HG03342 (cell line): Measurements from ENCODE around the gene RBM39.
"Not testable (repeated sequence)": the region's sequence is repeated elsewhere in the genome, so short reads cannot be mapped to it uniquely, and the experiment has no call there.

ENCODE experiments used
- ATAC-seq: cut with Tn5 transposase; IDR thresholded peaks from one replicate; pipeline ENCODE4 v1.9.1; 2021; ENCODE audit warnings: mild to moderate bottlenecking, moderate library complexity; ENCODE audit not compliant: unreplicated experiment

RBM39 gene

GRCh38 chr20:35756404-35756803 is 14.3 kb upstream of the RBM39 start:
- no peak for ATAC-seq

GRCh38 chr20:35750611-35751010 is 8.6 kb upstream of the RBM39 start:
- no peak for ATAC-seq

GRCh38 chr20:35744492-35744841 is 2.4 kb upstream of the RBM39 start:
- not testable (repeated sequence) for ATAC-seq

- no peak for ATAC-seq
Observed at GRCh38 chr20:35743693-35744491, 1.8 kb upstream of the RBM39 start.

- ATAC-seq = no peak
Observed at GRCh38 chr20:35742741-35743523, 872 bp upstream of the RBM39 start.

GRCh38 chr20:35739294-35740163 is 2.5 kb downstream of the RBM39 start:
- no peak for ATAC-seq

- ATAC-seq = no peak
Observed at GRCh38 chr20:35738410-35739179, 3.5 kb downstream of the RBM39 start.

GRCh38 chr20:35737865-35738333 is 4.2 kb downstream of the RBM39 start:
- ATAC-seq = no peak

- no peak for ATAC-seq
Observed at GRCh38 chr20:35735826-35736470, 6.1 kb downstream of the RBM39 start.

- no peak for ATAC-seq
Observed at GRCh38 chr20:35734777-35735649, 7.0 kb downstream of the RBM39 start.

- no peak for ATAC-seq
Observed at GRCh38 chr20:35734374-35734773, 7.7 kb downstream of the RBM39 start.

- ATAC-seq = no peak
Observed at GRCh38 chr20:35732644-35732982, 9.4 kb downstream of the RBM39 start.

- no peak for ATAC-seq
Observed at GRCh38 chr20:35731862-35732643, 10.0 kb downstream of the RBM39 start.

GRCh38 chr20:35731469-35731788 is 10.6 kb downstream of the RBM39 start:
- ATAC-seq = no peak

- ATAC-seq = no peak
Observed at GRCh38 chr20:35730583-35731468, 11.2 kb downstream of the RBM39 start.

GRCh38 chr20:35729836-35730582 is 12.1 kb downstream of the RBM39 start:
- ATAC-seq = no peak

- no peak for ATAC-seq
Observed at GRCh38 chr20:35729283-35729807, 12.7 kb downstream of the RBM39 start.
